Naive thymus-derived CD4-positive, alpha-beta T cell (primary cell): ENCODE measurements around the gene ATOX1. TPM values are rescaled to one million over a fixed set of nuclear protein-coding genes. Genes with fewer than 3 reads are reported as not detected.

ENCODE experiments used
- ATAC-seq: fragments of 150-1000 bp; cut with Tn5 transposase; 2 replicates; pipeline ENCODE4 v1.10.0; 2021; ENCODE audit warnings: mild to moderate bottlenecking, moderate library complexity
- CTCF ChIA-PET: fragments of 350-600 bp; sonication (Branson Sonifier 250); formaldehyde crosslinking; loops from one replicate; lab custom pipeline; 2021; ENCODE audit warnings: antibody characterized with exemption; lab: Charles Lee
- POLR2A ChIA-PET: fragments of 350-600 bp; sonication (Branson Sonifier 250); formaldehyde crosslinking; loops from one replicate; lab custom pipeline; 2021; ENCODE audit warnings: antibody characterized with exemption, inconsistent platforms; lab: Charles Lee
- DNase-seq, 9 donors: peaks; one replicate each; pipeline versions ENCODE4 v3.0.0 to v3.0.0-alpha.2; 2020 to 2022; ENCODE audit warnings: mixed read lengths in 1 of 9
- H3K27ac ChIP-seq: one replicate; pipeline ENCODE4 v1.7.0; 2013; ENCODE audit warnings: mild to moderate bottlenecking, low read depth, low read length, moderate library complexity
- H3K27me3 ChIP-seq, 2 donors: one replicate each; pipeline ENCODE4 v1.7.0; 2013; ENCODE audit warnings: low read length in 2 of 2, mild to moderate bottlenecking in 2 of 2, moderate library complexity in 2 of 2; ENCODE audit not compliant: control insufficient read depth in 2 of 2, insufficient read depth in 2 of 2
- H3K36me3 ChIP-seq, 3 experiments: 1 replicate in 2 of 3; 2 replicates in 1 of 3; pipeline ENCODE4 v1.7.0; 2013; ENCODE audit warnings: low read length in 3 of 3, mild to moderate bottlenecking in 3 of 3, moderate library complexity in 1 of 3; ENCODE audit not compliant: insufficient read depth in 3 of 3, control insufficient read depth in 2 of 3
- H3K4me1 ChIP-seq, 2 donors: one replicate each; pipeline ENCODE4 v1.7.0; 2013; ENCODE audit warnings: low read length in 2 of 2, mild to moderate bottlenecking in 2 of 2, moderate library complexity in 1 of 2; ENCODE audit not compliant: control insufficient read depth in 2 of 2, insufficient read depth in 2 of 2
- H3K4me3 ChIP-seq: 2 replicates; pipeline ENCODE4 v1.7.0; 2013; ENCODE audit warnings: mild to moderate bottlenecking, low read length
- H3K9me3 ChIP-seq, 3 experiments: 1 replicate in 2 of 3; 2 replicates in 1 of 3; pipeline ENCODE4 v1.7.0; 2013; ENCODE audit warnings: low read length in 3 of 3; ENCODE audit not compliant: control insufficient read depth in 2 of 3
- H3K27ac Mint-ChIP-seq, 9 donors: one replicate each; pipeline ENCODE4 v1.8.0; 2020 to 2022; ENCODE audit warnings: mixed read lengths in 9 of 9, mild to moderate bottlenecking in 8 of 9, moderate library complexity in 5 of 9, inconsistent platforms in 2 of 9
- H3K27me3 Mint-ChIP-seq, 5 donors: one replicate each; pipeline ENCODE4 v1.8.0; 2021 to 2022; ENCODE audit warnings: mixed read lengths in 5 of 5, mild to moderate bottlenecking in 1 of 5
- H3K36me3 Mint-ChIP-seq, 5 donors: one replicate each; pipeline ENCODE4 v1.8.0; 2020 to 2022; ENCODE audit warnings: mixed read lengths in 5 of 5, mild to moderate bottlenecking in 3 of 5, inconsistent platforms in 1 of 5
- H3K4me1 Mint-ChIP-seq, 7 donors: one replicate each; pipeline ENCODE4 v1.8.0; 2020 to 2022; ENCODE audit warnings: mixed read lengths in 7 of 7, mild to moderate bottlenecking in 3 of 7, inconsistent platforms in 1 of 7
- H3K4me3 Mint-ChIP-seq, 10 donors: one replicate each; pipeline ENCODE4 v1.8.0; 2020 to 2022; ENCODE audit warnings: mild to moderate bottlenecking in 10 of 10, mixed read lengths in 10 of 10, moderate library complexity in 6 of 10, inconsistent platforms in 2 of 10
- H3K9me3 Mint-ChIP-seq, 11 donors: one replicate each; pipeline ENCODE4 v1.8.0; 2020 to 2022; ENCODE audit warnings: mixed read lengths in 11 of 11, mild to moderate bottlenecking in 4 of 11, inconsistent platforms in 1 of 11, moderate library complexity in 1 of 11
- intact Hi-C, 2 donors: fragments of 100-400 bp; cut with micrococcal nuclease; formaldehyde crosslinking; loops; one replicate each; pipeline ENCODE4 v1.15.1; 2023
- polyA plus RNA-seq, 2 donors: library from polyadenylated mRNA; unstranded; fragments of 300-500 nt; fragmentation: Illumina TruSeq; gene quantifications; one replicate each; pipeline ENCODE4 v1.2.3, GENCODE V29; 2021
- total RNA-seq, 6 experiments: library from RNA in 5 of 6; stranded (reverse) in 5 of 6; gene quantifications; 1 replicate in 5 of 6; 2 replicates in 1 of 6; pipeline ENCODE4 v1.2.3 and lab custom pipeline; 2021 to 2026

The ATOX1 gene
- total and polyA plus RNA-seq, 7 experiments from 2014 or later = 14.8 to 71.1 (median 29.9) TPM

DNA sequence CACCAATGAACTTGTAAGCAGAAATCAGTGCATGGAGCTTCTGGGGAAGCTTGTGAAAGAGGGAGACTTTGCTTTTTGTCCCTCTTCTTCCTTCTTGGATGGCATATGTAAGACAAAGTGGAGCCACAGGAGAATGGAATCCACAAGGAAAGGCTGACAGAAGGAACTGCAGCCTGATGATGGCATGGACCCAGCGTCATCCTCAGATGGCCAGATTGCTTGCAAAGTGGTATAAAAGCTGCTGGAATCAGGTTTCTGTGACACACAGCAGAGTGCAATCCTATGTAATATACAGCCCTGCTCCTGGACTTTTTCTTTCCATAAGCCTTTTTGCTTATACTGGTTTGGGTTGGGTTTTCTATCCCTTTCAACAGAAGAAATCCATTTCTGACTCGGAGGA, 40.3 kb downstream of the ATOX1 start:
- no peaks in the 10 kb centered on the region for H3K9me3 ChIP-seq
- H3K4me3 Mint-ChIP-seq = no peak overlapping the region
- DNase-seq = no peak
- no peak overlapping the region for H3K4me3 ChIP-seq
- CTCF ChIA-PET = no interaction called here
- POLR2A ChIA-PET = no interaction called here
- no peaks in the 10 kb centered on the region for H3K36me3 ChIP-seq
- H3K27ac Mint-ChIP-seq = no peak overlapping the region
- no peak for ATAC-seq
- peaks cover 0 to 7% (median 0%) of the 10 kb centered on the region in 11 donors for H3K9me3 Mint-ChIP-seq
- no peak overlapping the region for H3K27ac ChIP-seq
- intact Hi-C loops = no loop called here
- peaks cover 0 to 12% (median 3%) of the 10 kb centered on the region in 5 donors for H3K36me3 Mint-ChIP-seq
- peaks cover 0 to 11% (median 0%) of the 10 kb centered on the region in 7 donors for H3K4me1 Mint-ChIP-seq
- H3K4me1 ChIP-seq = no peaks in the 10 kb centered on the region
- no peaks in the 10 kb centered on the region for H3K27me3 ChIP-seq
- peaks cover 0 to 5% (median under 1%) of the 10 kb centered on the region in 5 donors for H3K27me3 Mint-ChIP-seq

DNA sequence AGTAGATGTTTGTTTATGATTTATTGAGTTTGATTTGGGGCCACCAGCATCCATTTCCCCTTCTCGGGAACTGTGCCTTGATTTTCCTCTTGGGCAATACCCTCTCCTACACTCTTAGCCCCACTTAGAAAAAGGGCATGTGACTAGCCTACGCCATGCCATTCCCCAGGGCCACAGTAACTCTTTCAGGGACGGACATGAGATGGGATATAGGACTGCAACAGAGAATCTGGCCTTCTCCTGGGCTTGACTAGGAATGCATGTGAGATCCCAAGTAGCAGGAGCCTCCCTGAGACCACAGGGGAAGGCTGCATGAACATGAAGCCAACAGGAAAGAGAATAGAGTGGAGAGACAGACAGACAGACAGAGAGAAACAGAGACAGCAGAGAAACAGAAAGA, 41.0 kb downstream of the ATOX1 start:
- Mint-ChIP-seq H3K27ac (no peak overlapping the region), H3K9me3 (peaks cover 0 to 13% (median 3%) of the 10 kb centered on the region in 11 donors), H3K36me3 (peaks cover 0 to 12% (median 3%) of the 10 kb centered on the region in 5 donors), H3K27me3 (peaks cover 4 to 8% (median 5%) of the 10 kb centered on the region in 5 donors), H3K4me1 (peaks cover 0 to 11% (median 0%) of the 10 kb centered on the region in 7 donors), H3K4me3 (no peak overlapping the region)
- no peak for ATAC-seq
- intact Hi-C loops = no loop called here
- Histone ChIP-seq H3K27ac (no peak overlapping the region), H3K4me3 (no peak overlapping the region), H3K9me3 (no peaks in the 10 kb centered on the region), H3K36me3 (no peaks in the 10 kb centered on the region), H3K4me1 (no peaks in the 10 kb centered on the region), H3K27me3 (no peaks in the 10 kb centered on the region)
- ChIA-PET POLR2A (no interaction called here), CTCF (no interaction called here)
- no peak for DNase-seq

- no peak overlapping the region for H3K27ac ChIP-seq
- Mint-ChIP-seq H3K36me3 (no peaks in the 10 kb centered on the region), H3K9me3 (peaks cover 0 to 10% (median 4%) of the 10 kb centered on the region in 11 donors), H3K27ac (no peak overlapping the region), H3K4me1 (peaks cover 0 to 4% (median 0%) of the 10 kb centered on the region in 7 donors), H3K4me3 (no peak overlapping the region), H3K27me3 (peaks cover 0 to 31% (median 14%) of the 10 kb centered on the region in 5 donors)
- H3K27me3 ChIP-seq = no peaks in the 10 kb centered on the region
- no peak for DNase-seq
- intact Hi-C loops = no loop called here
- no peak overlapping the region for H3K4me3 ChIP-seq
- no peaks in the 10 kb centered on the region for H3K36me3 ChIP-seq
- ChIA-PET CTCF (no interaction called here), POLR2A (no interaction called here)
- no peak for ATAC-seq
- H3K9me3 ChIP-seq = no peaks in the 10 kb centered on the region
- H3K4me1 ChIP-seq = no peaks in the 10 kb centered on the region
These were observed 49.2 kb downstream of the ATOX1 start for GRCh38 chr5:151709109-151709735.

- H3K27ac Mint-ChIP-seq = no peak overlapping the region
- intact Hi-C loops = no loop called here
- H3K4me3 Mint-ChIP-seq = no peak overlapping the region
- H3K27me3 Mint-ChIP-seq = peaks cover 0 to 36% (median 13%) of the 10 kb centered on the region in 5 donors
- H3K36me3 Mint-ChIP-seq = no peaks in the 10 kb centered on the region
- H3K4me1 ChIP-seq = no peaks in the 10 kb centered on the region
- H3K27ac ChIP-seq = no peak overlapping the region
- H3K9me3 Mint-ChIP-seq = peaks cover 0 to 9% (median 4%) of the 10 kb centered on the region in 11 donors
- no peaks in the 10 kb centered on the region for H3K27me3 ChIP-seq
- DNase-seq (no peak), ATAC-seq (no peak)
- no peaks in the 10 kb centered on the region for H3K36me3 ChIP-seq
- H3K4me1 Mint-ChIP-seq = peaks cover 0 to 4% (median 0%) of the 10 kb centered on the region in 7 donors
- H3K9me3 ChIP-seq = no peaks in the 10 kb centered on the region
- ChIA-PET CTCF (no interaction called here), POLR2A (no interaction called here)
- no peak overlapping the region for H3K4me3 ChIP-seq
These were observed 50.3 kb downstream of the ATOX1 start for GRCh38 chr5:151708126-151708525.

GRCh38 chr5:151707567-151707966, 50.9 kb downstream of the ATOX1 start:
- no peak overlapping the region for H3K27ac ChIP-seq
- H3K4me1 Mint-ChIP-seq = peaks cover 0 to 4% (median 0%) of the 10 kb centered on the region in 7 donors
- no peaks in the 10 kb centered on the region for H3K9me3 ChIP-seq
- no peaks in the 10 kb centered on the region for H3K36me3 Mint-ChIP-seq
- no peaks in the 10 kb centered on the region for H3K36me3 ChIP-seq
- no peaks in the 10 kb centered on the region for H3K27me3 ChIP-seq
- intact Hi-C loops = no loop called here
- peaks cover 0 to 35% (median 9%) of the 10 kb centered on the region in 5 donors for H3K27me3 Mint-ChIP-seq
- H3K4me1 ChIP-seq = no peaks in the 10 kb centered on the region
- H3K4me3 Mint-ChIP-seq = no peak overlapping the region
- H3K27ac Mint-ChIP-seq = no peak overlapping the region
- DNase-seq (no peak), ATAC-seq (no peak)
- CTCF ChIA-PET = no interaction called here
- H3K4me3 ChIP-seq = no peak overlapping the region
- H3K9me3 Mint-ChIP-seq = peaks cover 0 to 4% (median 0%) of the 10 kb centered on the region in 11 donors
- POLR2A ChIA-PET = no interaction called here

DNA sequence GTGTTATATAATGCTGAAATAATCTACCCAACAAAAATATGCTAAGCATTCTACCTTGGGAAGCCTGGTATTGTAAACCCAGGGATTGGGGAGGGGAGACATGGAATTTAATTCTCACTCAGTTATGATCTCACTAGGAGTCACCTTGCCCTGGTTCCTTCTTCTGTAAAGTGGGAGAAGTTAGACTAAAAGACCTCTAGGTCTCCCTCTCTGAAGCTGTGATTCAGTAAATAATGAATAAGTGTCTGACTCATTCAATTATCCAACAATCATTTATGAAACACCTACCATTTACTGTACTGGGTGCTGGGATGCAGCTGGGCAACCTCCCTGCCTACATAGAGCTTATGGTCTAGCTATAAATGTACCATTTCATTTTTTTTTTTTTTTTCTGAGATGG, 51.5 kb downstream of the ATOX1 start:
- ChIA-PET CTCF (interaction anchor here (0.7 kb wide), 1 partner anchor 14 kb away, joined by 3 read pairs; no protein-coding TSS in a partner anchor), POLR2A (no interaction called here)
- H3K4me1 Mint-ChIP-seq = peaks cover 0 to 4% (median 0%) of the 10 kb centered on the region in 7 donors

GRCh38 chr5:151703780-151704179, 54.7 kb downstream of the ATOX1 start:
- no peaks in the 10 kb centered on the region for H3K4me1 Mint-ChIP-seq
- Histone ChIP-seq H3K27ac (no peak overlapping the region), H3K4me1 (no peaks in the 10 kb centered on the region), H3K4me3 (no peak overlapping the region), H3K9me3 (no peaks in the 10 kb centered on the region), H3K27me3 (no peaks in the 10 kb centered on the region), H3K36me3 (no peaks in the 10 kb centered on the region)
- no peaks in the 10 kb centered on the region for H3K36me3 Mint-ChIP-seq
- H3K4me3 Mint-ChIP-seq = no peak overlapping the region
- no peak overlapping the region for H3K27ac Mint-ChIP-seq
- DNase-seq (no peak), ATAC-seq (no peak)
- no peaks in the 10 kb centered on the region for H3K9me3 Mint-ChIP-seq
- ChIA-PET CTCF (no interaction called here), POLR2A (no interaction called here)
- intact Hi-C loops = no loop called here
- peaks cover 0 to 15% (median 6%) of the 10 kb centered on the region in 5 donors for H3K27me3 Mint-ChIP-seq

More for the DNA sequence above, 51.5 kb downstream of the ATOX1 start:
- H3K27ac ChIP-seq = no peak overlapping the region
- ATAC-seq (no peak), DNase-seq (no peak)
- H3K36me3 ChIP-seq = no peaks in the 10 kb centered on the region
- no peaks in the 10 kb centered on the region for H3K9me3 ChIP-seq
- no peaks in the 10 kb centered on the region for H3K27me3 ChIP-seq
- no peaks in the 10 kb centered on the region for H3K4me1 ChIP-seq
- no peak overlapping the region for H3K4me3 Mint-ChIP-seq
- intact Hi-C loops = no loop called here
- H3K36me3 Mint-ChIP-seq = no peaks in the 10 kb centered on the region
- no peak overlapping the region for H3K27ac Mint-ChIP-seq
- peaks cover 0 to 29% (median 5%) of the 10 kb centered on the region in 5 donors for H3K27me3 Mint-ChIP-seq
- peaks cover 0 to 3% (median 0%) of the 10 kb centered on the region in 11 donors for H3K9me3 Mint-ChIP-seq
- H3K4me3 ChIP-seq = no peak overlapping the region
